NCI-H510A (cell line): Measurements from ENCODE around the gene EIF5AL1.
"Not testable (repeated sequence)": the region's sequence is repeated elsewhere in the genome, so short reads cannot be mapped to it uniquely, and the experiment has no call there.

Source experiments
- DNase-seq: peaks from one replicate; lab custom pipeline; 2025; lab: John Stamatoyannopoulos, UW

The EIF5AL1 gene

GRCh38 chr10:79555354-79556309 is 43.3 kb downstream of the EIF5AL1 start:
- DNase-seq = no peak

GRCh38 chr10:79556961-79557360 is 44.6 kb downstream of the EIF5AL1 start:
- not testable (repeated sequence) for DNase-seq

GRCh38 chr10:79559726-79560125 is 47.4 kb downstream of the EIF5AL1 start:
- DNase-seq = no peak

GRCh38 chr10:79560160-79560709 is 47.9 kb downstream of the EIF5AL1 start, which contains the start of gene SFTPA2:
Gene SFTPA2, minus strand, starts transcription at chr10:79560407. Its CDS starts 924 bp downstream, at chr10:79559483.
- no peak for DNase-seq

- no peak for DNase-seq
Measured at GRCh38 chr10:79561257-79561656, 48.9 kb downstream of the EIF5AL1 start.

- DNase-seq = peak; percentile 58
Measured at GRCh38 chr10:79562135-79562756, 49.9 kb downstream of the EIF5AL1 start.

- DNase-seq = no peak
Measured at GRCh38 chr10:79563426-79563825, 51.1 kb downstream of the EIF5AL1 start.
